Measurements from ENCODE around the gene PTPRN2.
A peak's percentile ranks its signal among the peaks of the same experiment; 100 is the strongest.

The PTPRN2 gene

DNA sequence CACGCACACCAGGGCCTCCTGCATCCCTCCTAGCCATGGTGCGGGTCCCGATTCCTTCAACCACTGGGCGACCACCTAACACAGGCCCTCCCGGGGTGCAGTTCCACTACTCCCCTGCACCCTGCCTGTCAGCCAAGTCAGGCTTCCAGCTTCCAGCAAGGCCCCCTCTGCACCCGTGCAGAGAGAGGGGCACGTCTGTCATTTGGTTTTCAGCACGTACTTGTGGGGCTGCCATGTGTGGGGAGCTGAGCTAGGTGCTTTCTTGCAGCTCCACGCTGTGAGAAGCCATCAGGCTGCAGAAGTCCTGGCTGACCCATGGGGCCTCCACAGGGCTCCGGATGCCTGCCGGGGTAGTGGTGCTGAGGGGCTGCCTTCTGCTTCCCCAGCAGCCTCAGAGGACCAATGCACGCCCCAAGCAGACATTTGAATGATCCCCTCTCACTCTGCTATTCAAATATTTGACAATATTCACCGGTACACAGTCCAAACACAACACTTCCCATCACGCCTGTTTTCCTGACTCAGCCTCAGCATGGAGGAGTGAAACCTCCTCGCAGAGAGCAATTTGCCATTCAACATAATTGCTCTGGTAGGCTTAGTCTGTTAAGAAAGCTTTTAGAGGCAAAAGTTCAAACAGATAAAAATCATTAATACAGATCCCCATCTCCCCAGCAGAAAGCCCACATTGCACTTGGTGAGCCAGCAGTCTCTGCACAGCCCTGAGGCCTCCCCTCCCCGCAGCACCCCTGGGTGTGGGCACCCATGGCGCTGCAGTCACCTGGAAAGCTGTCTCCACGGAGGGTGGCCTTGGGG, 449.9 kb downstream of the PTPRN2 start:
- Histone ChIP-seq H4K5ac (ENCODE audit: low read length) (no peak overlapping the region), H3K4me1 (ENCODE audit: control insufficient read depth, low read depth, low read length) (no peaks in the 10 kb centered on the region), H2BK15ac (replicated peaks; ENCODE audit: low read depth) (no peak overlapping the region), H3K23ac (ENCODE audit: low read length) (no peak overlapping the region), H3K18ac (ENCODE audit: low read length) (no peak overlapping the region), H3K4me2 (ENCODE audit: low read length) (no peak overlapping the region), H2AK5ac (ENCODE audit: low read length) (no peak overlapping the region), H3K56ac (ENCODE audit: low read length) (no peak overlapping the region), H3K4ac (ENCODE audit: low read depth, low read length) (no peak overlapping the region), H3K36me3 (ENCODE audit: control insufficient read depth, insufficient read depth, low read length) (no peaks in the 10 kb centered on the region), H2BK120ac (ENCODE audit: low read depth, low read length) (no peak overlapping the region), H3K4me3 (ENCODE audit: low read length) (no peak overlapping the region), H3K79me2 (ENCODE audit: control insufficient read depth, insufficient read depth, low read length) (no peaks in the 10 kb centered on the region), H3K27ac (ENCODE audit: low read depth, low read length) (no peak overlapping the region), H2BK5ac (ENCODE audit: low read length) (no peak overlapping the region), H3K79me1 (ENCODE audit: low read length) (no peaks in the 10 kb centered on the region), H3K27me3 (ENCODE audit: insufficient read depth, low read length, poor library complexity) (no peaks in the 10 kb centered on the region), H3K9ac (ENCODE audit: low read length) (no peak overlapping the region), H4K8ac (ENCODE audit: low read depth, low read length) (no peak overlapping the region)
- no peak for DNase-seq
- WGBS (ENCODE audit: extremely low coverage, insufficient coverage, low lambda C conversion rate), result no CpG with 5 or more reads among the region's 18 CpGs

- no peak overlapping the region for H3K4me3 ChIP-seq (ENCODE audit: low read length)
- WGBS (ENCODE audit: extremely low coverage, insufficient coverage, low lambda C conversion rate), result no CpG with 5 or more reads among the region's 16 CpGs
- no peak overlapping the region for H2BK15ac ChIP-seq (replicated peaks; ENCODE audit: low read depth)
- H3K4ac ChIP-seq (ENCODE audit: low read depth, low read length), result no peak overlapping the region
- H4K8ac ChIP-seq (ENCODE audit: low read depth, low read length), result no peak overlapping the region
- H3K9ac ChIP-seq (ENCODE audit: low read length), result no peak overlapping the region
- H3K79me1 ChIP-seq (ENCODE audit: low read length), result no peaks in the 10 kb centered on the region
- DNase-seq, result no peak
- H2BK5ac ChIP-seq (ENCODE audit: low read length), result no peak overlapping the region
- no peaks in the 10 kb centered on the region for H3K79me2 ChIP-seq (ENCODE audit: control insufficient read depth, insufficient read depth, low read length)
- no peak overlapping the region for H2BK120ac ChIP-seq (ENCODE audit: low read depth, low read length)
- H3K23ac ChIP-seq (ENCODE audit: low read length), result no peak overlapping the region
- no peaks in the 10 kb centered on the region for H3K27me3 ChIP-seq (ENCODE audit: insufficient read depth, low read length, poor library complexity)
- no peak overlapping the region for H2AK5ac ChIP-seq (ENCODE audit: low read length)
- H3K36me3 ChIP-seq (ENCODE audit: control insufficient read depth, insufficient read depth, low read length), result no peaks in the 10 kb centered on the region
- no peak overlapping the region for H3K56ac ChIP-seq (ENCODE audit: low read length)
- no peak overlapping the region for H3K4me2 ChIP-seq (ENCODE audit: low read length)
- H3K27ac ChIP-seq (ENCODE audit: low read depth, low read length), result no peak overlapping the region
- H4K5ac ChIP-seq (ENCODE audit: low read length), result no peak overlapping the region
- no peaks in the 10 kb centered on the region for H3K4me1 ChIP-seq (ENCODE audit: control insufficient read depth, low read depth, low read length)
- H3K18ac ChIP-seq (ENCODE audit: low read length), result no peak overlapping the region
Observed at GRCh38 chr7:158135931-158136330, 451.7 kb downstream of the PTPRN2 start.

DNA sequence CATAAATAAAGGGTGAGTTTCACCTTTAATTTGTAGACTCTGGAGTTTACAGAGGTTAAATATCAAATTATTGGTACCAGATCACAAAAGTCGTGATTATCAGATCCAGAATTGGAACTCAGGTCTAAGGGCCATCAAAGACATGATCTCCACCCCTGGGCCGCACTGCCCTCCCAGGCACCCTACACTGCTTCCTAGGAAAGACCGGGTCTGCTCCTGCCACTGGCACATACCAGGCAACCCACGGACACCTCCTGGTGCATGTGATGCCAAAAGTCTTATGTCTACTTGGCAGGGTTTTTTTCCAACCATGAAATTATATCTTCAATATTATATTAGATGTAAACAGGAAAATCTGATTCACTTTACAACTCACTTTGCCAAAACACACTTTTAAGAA, 452.8 kb downstream of the PTPRN2 start:
- no peak overlapping the region for H3K23ac ChIP-seq (ENCODE audit: low read length)
- no peak overlapping the region for H3K27ac ChIP-seq (ENCODE audit: low read depth, low read length)

DNA sequence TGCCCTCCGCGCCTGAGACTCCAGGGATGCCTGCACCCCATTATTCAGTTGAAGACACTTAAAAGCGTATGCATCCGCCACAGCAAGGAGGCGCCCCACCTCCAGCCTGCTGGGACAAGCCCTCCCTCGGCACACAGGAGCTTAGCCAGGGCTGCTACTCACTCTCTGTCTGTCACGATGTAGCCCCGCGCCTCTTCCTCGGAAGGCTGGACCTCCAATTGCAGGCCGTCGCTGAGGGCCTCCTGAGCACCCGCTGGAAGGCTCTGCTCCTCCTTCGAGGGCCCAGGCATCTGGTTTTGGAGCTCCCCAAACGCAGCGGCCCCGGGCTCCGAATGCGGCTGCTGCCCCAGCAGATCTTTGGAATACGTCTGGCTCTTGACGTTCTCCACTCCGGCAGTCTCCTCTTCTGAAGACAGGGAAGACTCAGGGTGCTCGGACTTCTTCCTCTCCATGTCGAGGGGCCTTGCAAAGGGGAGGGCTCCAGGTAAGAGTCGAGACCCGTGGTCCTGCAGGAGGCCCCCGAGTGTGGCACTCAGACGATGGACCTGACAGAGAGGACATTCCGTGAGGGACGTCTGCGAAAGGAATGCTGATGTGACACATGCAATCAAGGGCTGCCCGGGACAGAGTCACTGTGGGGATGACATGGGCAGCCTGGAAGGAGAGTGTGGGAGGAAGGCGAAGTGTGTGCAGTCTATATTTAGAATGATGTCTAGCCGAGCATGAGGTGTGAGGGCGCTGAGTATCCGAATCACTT, 453.9 kb downstream of the PTPRN2 start:
- H3K9ac ChIP-seq (ENCODE audit: low read length), result no peak overlapping the region
- H2BK5ac ChIP-seq (ENCODE audit: low read length), result no peak overlapping the region
- no peak overlapping the region for H3K18ac ChIP-seq (ENCODE audit: low read length)
- H4K8ac ChIP-seq (ENCODE audit: low read depth, low read length), result no peak overlapping the region
- no peak overlapping the region for H3K4me2 ChIP-seq (ENCODE audit: low read length)
- H2AK5ac ChIP-seq (ENCODE audit: low read length), result no peak overlapping the region
- H2BK120ac ChIP-seq (ENCODE audit: low read depth, low read length), result no peak overlapping the region
- no peak overlapping the region for H2BK15ac ChIP-seq (replicated peaks; ENCODE audit: low read depth)
- no peak overlapping the region for H4K5ac ChIP-seq (ENCODE audit: low read length)
- H3K56ac ChIP-seq (ENCODE audit: low read length), result no peak overlapping the region
- no peak overlapping the region for H3K4ac ChIP-seq (ENCODE audit: low read depth, low read length)
- no peaks in the 10 kb centered on the region for H3K4me1 ChIP-seq (ENCODE audit: control insufficient read depth, low read depth, low read length)
- H3K27me3 ChIP-seq (ENCODE audit: insufficient read depth, low read length, poor library complexity), result no peaks in the 10 kb centered on the region
- H3K27ac ChIP-seq (ENCODE audit: low read depth, low read length), result no peak overlapping the region
- no CpG with 5 or more reads among the region's 36 CpGs for WGBS (ENCODE audit: extremely low coverage, insufficient coverage, low lambda C conversion rate)
- no peak overlapping the region for H3K23ac ChIP-seq (ENCODE audit: low read length)
- no peaks in the 10 kb centered on the region for H3K36me3 ChIP-seq (ENCODE audit: control insufficient read depth, insufficient read depth, low read length)
- DNase-seq, result peak; percentile 4
- H3K79me2 ChIP-seq (ENCODE audit: control insufficient read depth, insufficient read depth, low read length), result no peaks in the 10 kb centered on the region
- no peak overlapping the region for H3K4me3 ChIP-seq (ENCODE audit: low read length)
- H3K79me1 ChIP-seq (ENCODE audit: low read length), result no peaks in the 10 kb centered on the region

More for the DNA sequence above, 452.8 kb downstream of the PTPRN2 start:
- H3K27me3 ChIP-seq (ENCODE audit: insufficient read depth, low read length, poor library complexity), result no peaks in the 10 kb centered on the region
- no peak overlapping the region for H2BK15ac ChIP-seq (replicated peaks; ENCODE audit: low read depth)
- H4K5ac ChIP-seq (ENCODE audit: low read length), result no peak overlapping the region
- H3K18ac ChIP-seq (ENCODE audit: low read length), result no peak overlapping the region
- no peak overlapping the region for H3K4me2 ChIP-seq (ENCODE audit: low read length)
- H3K4me3 ChIP-seq (ENCODE audit: low read length), result no peak overlapping the region
- no peak for DNase-seq
- H3K36me3 ChIP-seq (ENCODE audit: control insufficient read depth, insufficient read depth, low read length), result no peaks in the 10 kb centered on the region
- H2BK5ac ChIP-seq (ENCODE audit: low read length), result no peak overlapping the region
- no peak overlapping the region for H4K8ac ChIP-seq (ENCODE audit: low read depth, low read length)
- H3K9ac ChIP-seq (ENCODE audit: low read length), result no peak overlapping the region
- no peak overlapping the region for H2AK5ac ChIP-seq (ENCODE audit: low read length)
- H3K4ac ChIP-seq (ENCODE audit: low read depth, low read length), result no peak overlapping the region
- no CpG with 5 or more reads among the region's 4 CpGs for WGBS (ENCODE audit: extremely low coverage, insufficient coverage, low lambda C conversion rate)
- no peaks in the 10 kb centered on the region for H3K79me1 ChIP-seq (ENCODE audit: low read length)
- no peak overlapping the region for H3K56ac ChIP-seq (ENCODE audit: low read length)
- H3K4me1 ChIP-seq (ENCODE audit: control insufficient read depth, low read depth, low read length), result no peaks in the 10 kb centered on the region
- H3K79me2 ChIP-seq (ENCODE audit: control insufficient read depth, insufficient read depth, low read length), result no peaks in the 10 kb centered on the region
- H2BK120ac ChIP-seq (ENCODE audit: low read depth, low read length), result no peak overlapping the region

- Histone ChIP-seq H3K4me2 (ENCODE audit: low read length) (no peak overlapping the region), H3K4ac (ENCODE audit: low read depth, low read length) (no peak overlapping the region), H2BK15ac (replicated peaks; ENCODE audit: low read depth) (no peak overlapping the region), H2BK120ac (ENCODE audit: low read depth, low read length) (no peak overlapping the region), H3K56ac (ENCODE audit: low read length) (no peak overlapping the region), H3K4me3 (ENCODE audit: low read length) (no peak overlapping the region), H3K36me3 (ENCODE audit: control insufficient read depth, insufficient read depth, low read length) (no peaks in the 10 kb centered on the region), H3K4me1 (ENCODE audit: control insufficient read depth, low read depth, low read length) (no peaks in the 10 kb centered on the region), H3K27ac (ENCODE audit: low read depth, low read length) (no peak overlapping the region), H3K79me1 (ENCODE audit: low read length) (no peaks in the 10 kb centered on the region), H3K79me2 (ENCODE audit: control insufficient read depth, insufficient read depth, low read length) (no peaks in the 10 kb centered on the region), H4K5ac (ENCODE audit: low read length) (no peak overlapping the region), H3K9ac (ENCODE audit: low read length) (no peak overlapping the region), H2AK5ac (ENCODE audit: low read length) (no peak overlapping the region), H3K27me3 (ENCODE audit: insufficient read depth, low read length, poor library complexity) (no peaks in the 10 kb centered on the region), H3K18ac (ENCODE audit: low read length) (no peak overlapping the region), H2BK5ac (ENCODE audit: low read length) (no peak overlapping the region), H4K8ac (ENCODE audit: low read depth, low read length) (no peak overlapping the region), H3K23ac (ENCODE audit: low read length) (no peak overlapping the region)
- WGBS (ENCODE audit: extremely low coverage, insufficient coverage, low lambda C conversion rate), result no CpG with 5 or more reads among the region's 21 CpGs
- DNase-seq, result no peak
Observed at GRCh38 chr7:158133057-158133456, 454.6 kb downstream of the PTPRN2 start.
